Adipose tissue (tissue), 3 donors: ENCODE results near the gene ALKBH7. TPM values are rescaled to one million over a fixed set of nuclear protein-coding genes. Genes with fewer than 3 reads are reported as not detected.
"Not testable (repeated sequence)": the region's sequence is repeated elsewhere in the genome, so short reads cannot be mapped to it uniquely, and the experiment has no call there.

Experiments used
- H3K27ac ChIP-seq: one replicate; pipeline ENCODE4 v1.5.1; 2013; ENCODE audit warnings: low read depth, low read length
- WGBS, 3 donors: extraction: QIAGEN DNeasy Blood & Tissue Kit; methylation state at CpG; one replicate each; pipeline ENCODE4 v1.1.7; 2013; 5-methylcytosine and 5-hydroxymethylcytosine counted together
- polyA plus RNA-seq, 3 donors: library from polyadenylated mRNA; stranded (reverse); fragments of 200-250 nt; gene quantifications; one replicate each; pipeline ENCODE4 v1.2.3, GENCODE V29; 2013
- donor health status: healthy with polysubstance abuse.
- donor health status: Bipolar disorder and iron deficiency.
- donor health status: healthy.

ALKBH7 gene
- polyA plus RNA-seq: 10 to 100 TPM; 68.7 to 71.8 (median 70.9) TPM

DNA sequence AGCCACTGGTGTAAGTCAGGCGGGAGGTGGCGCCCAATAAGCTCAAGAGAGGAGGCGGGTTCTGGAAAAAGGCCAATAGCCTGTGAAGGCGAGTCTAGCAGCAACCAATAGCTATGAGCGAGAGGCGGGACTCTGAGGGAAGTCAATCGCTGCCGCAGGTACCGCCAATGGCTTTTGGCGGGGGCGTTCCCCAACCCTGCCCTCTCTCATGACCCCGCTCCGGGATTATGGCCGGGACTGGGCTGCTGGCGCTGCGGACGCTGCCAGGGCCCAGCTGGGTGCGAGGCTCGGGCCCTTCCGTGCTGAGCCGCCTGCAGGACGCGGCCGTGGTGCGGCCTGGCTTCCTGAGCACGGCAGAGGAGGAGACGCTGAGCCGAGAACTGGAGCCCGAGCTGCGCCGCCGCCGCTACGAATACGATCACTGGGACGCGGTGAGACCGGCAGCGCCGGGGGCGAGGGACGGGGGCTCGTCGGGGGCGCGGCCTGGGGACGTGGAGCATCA is at the start of gene ALKBH7:
TSS of gene ALKBH7 (plus strand) at position 201 of the 502 bp plus-strand sequence. CDS start at position 228, 27 bp downstream.
- WGBS, 3 donors: 0 to 1% (median 1%) methylated on average over 38 to 47 of the region's 47 CpGs
- no peak within 1 kb of the TSS for H3K27ac ChIP-seq

DNA sequence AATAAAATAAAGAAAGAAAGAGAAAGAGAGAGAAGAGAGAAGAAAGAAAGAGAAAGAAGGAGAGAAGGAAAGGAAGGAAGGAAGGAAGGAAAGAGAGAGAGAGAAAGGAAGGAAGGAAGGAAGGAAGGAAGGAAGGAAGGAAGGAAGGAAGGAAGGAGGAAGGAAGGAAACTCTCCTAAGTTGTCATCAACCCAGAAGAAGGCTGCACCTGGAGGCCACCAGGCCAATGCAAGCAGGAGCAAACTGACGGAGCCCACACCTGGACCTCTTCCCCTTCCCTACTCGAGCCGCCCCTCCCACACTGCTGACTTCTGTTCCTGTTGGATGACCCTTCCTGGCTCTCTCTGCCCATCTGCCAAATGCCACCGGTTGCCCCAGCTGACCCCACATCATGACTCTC is 47.8 kb upstream of the ALKBH7 start:
- H3K27ac ChIP-seq: no peak overlapping the region
- 50 to 69% (median 59%) methylated on average over 4 of the region's 4 CpGs for WGBS, 3 donors

GRCh38 chr19:6325614-6326013 is 47.0 kb upstream of the ALKBH7 start:
- no peak overlapping the region for H3K27ac ChIP-seq
- WGBS, 3 donors: 73 to 81% (median 75%) methylated on average over 4 of the region's 4 CpGs

DNA sequence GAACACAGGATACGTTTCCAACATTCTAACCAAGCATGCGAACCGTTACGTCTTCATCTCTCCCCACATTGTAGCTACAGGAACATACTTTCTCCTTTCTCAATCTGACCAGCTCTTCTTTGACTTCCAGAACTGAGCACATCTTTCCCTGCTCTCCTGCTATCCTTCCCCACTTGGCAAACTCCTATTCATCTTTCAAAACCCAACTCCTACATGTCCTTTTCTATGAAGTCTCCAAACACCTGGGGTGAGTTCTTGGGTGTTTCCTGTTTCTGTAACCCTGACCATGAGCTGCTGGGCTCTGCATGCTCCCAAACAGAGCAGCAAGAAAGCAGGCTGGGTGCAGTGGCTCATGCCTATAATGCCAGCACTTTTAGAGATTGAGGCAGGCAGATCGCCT is 45.8 kb upstream of the ALKBH7 start:
- 79 to 85% (median 83%) methylated on average over 5 of the region's 5 CpGs for WGBS, 3 donors
- H3K27ac ChIP-seq: no peak overlapping the region

DNA sequence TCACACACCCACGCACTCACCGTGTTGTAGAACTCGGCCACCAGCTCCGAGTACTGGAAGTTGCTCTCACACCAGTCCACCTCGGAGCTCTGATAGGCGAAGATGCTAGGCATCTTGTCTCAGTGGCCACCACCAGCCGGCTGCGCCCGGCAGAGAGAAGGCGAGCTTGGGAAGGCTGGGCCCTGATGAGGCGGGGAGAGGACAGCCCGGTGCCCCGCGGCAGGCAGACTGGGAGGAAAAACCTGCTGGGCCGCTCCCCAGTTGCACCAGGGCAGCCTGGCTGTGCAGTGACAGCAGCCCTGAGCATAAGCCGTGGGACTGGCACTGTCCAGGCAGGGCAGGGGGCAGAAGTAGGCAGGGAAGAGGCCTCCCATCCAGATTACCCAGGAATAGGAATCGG is 39.2 kb upstream of the ALKBH7 start, which contains the start of gene ACER1:
TSS of gene ACER1 (minus strand) at position 174 of the 400 bp plus-strand sequence. CDS start at position 113, 61 bp downstream.
- H3K27ac ChIP-seq: no peak within 1 kb of the TSS
- 60 to 81% (median 81%) methylated on average over 17 of the region's 17 CpGs for WGBS, 3 donors

DNA sequence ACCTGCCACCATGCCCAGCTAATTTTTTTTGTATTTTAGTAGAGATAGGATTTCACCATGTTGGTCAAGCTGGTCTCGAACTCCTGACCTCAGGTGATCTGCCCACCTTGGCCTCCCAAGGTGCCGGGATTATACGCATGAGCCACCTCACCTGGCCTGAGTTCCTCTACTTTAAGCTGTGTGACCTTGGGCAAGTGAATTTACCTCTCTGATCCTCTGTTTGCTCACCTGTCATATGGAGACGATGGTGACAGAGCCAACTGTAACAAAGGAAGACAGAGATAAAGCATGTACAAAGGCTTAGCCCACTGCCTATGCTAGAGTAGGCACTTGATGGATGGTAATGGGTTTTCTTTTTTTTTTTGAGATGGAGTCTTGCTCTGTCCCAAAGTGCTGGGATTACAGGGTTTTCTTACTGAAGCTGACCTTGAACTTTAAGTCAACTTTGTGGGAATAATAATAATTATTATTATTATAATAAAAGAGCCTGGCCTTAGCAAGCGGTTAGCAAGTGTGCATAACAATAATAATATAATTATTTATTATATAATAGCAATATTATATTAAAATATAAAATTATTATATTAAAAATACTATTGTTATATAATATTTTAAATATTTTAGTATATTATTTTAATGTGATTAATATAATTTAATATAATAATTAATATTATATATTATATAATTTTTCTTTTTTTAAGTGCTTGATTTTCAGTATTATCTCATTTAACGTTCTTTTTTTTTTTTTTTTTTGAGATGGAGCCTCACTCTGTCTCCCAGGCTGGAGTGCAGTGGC is 37.9 kb upstream of the ALKBH7 start:
- no peak overlapping the region for H3K27ac ChIP-seq
- 51 to 92% (median 92%) methylated on average over 6 of the region's 6 CpGs for WGBS, 3 donors

GRCh38 chr19:6340493-6341201 is 31.9 kb upstream of the ALKBH7 start:
- WGBS, 3 donors: 60 to 71% (median 62%) methylated on average over 14 of the region's 14 CpGs
- no peak overlapping the region for H3K27ac ChIP-seq

DNA sequence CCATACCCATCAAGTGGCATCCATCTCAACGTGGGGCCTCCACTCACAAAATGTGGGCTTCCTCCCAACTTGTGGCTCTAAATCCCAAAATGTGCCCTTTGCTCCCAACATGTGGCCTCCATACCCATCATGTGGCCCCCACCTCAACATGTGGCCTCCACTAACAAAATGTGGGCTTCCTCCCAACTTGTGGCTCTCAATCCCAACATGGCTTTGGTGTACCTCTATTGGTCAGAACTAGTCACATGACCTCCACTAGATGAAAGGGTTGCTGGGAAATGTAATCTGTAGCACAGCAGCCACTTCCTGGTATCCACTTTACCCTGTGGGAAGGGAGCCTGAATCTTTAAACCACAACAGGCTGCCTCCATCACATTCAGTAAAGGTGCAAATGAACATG is 29.1 kb upstream of the ALKBH7 start:
- 86 to 95% (median 91%) methylated on average over 1 of the region's 1 CpG for WGBS, 3 donors
- no peak overlapping the region for H3K27ac ChIP-seq

DNA sequence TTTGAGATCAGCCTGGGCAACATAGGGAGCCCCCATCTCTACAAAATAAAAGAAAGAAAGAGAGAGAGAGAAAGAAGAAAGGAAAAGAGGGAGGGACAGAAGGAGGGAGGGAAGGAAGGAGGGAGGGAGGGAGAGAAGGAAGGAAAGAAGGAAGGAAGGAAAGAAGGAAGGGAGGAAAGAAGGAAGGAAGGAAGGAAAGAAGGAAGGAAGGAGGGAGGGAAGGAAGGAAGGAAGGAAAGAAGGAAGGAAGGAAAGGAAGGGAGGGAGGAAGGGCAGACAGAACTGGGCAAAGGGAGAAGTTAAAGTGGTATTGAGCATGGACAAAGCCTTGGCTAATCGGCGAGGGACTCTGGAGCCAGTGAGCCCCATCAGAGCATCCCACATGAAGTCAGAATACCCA is 23.3 kb upstream of the ALKBH7 start:
- WGBS, 3 donors: 81 to 93% (median 85%) methylated on average over 2 of the region's 2 CpGs
- not testable (repeated sequence) for H3K27ac ChIP-seq

GRCh38 chr19:6350688-6351087 is 21.9 kb upstream of the ALKBH7 start:
- H3K27ac ChIP-seq: no peak overlapping the region
- 64 to 70% (median 67%) methylated on average over 2 of the region's 2 CpGs for WGBS, 3 donors

- WGBS, 3 donors: 82 to 100% (median 96%) methylated on average over 2 of the region's 2 CpGs
- H3K27ac ChIP-seq: no peak overlapping the region
These were observed 20.0 kb upstream of the ALKBH7 start for GRCh38 chr19:6352381-6353165.

DNA sequence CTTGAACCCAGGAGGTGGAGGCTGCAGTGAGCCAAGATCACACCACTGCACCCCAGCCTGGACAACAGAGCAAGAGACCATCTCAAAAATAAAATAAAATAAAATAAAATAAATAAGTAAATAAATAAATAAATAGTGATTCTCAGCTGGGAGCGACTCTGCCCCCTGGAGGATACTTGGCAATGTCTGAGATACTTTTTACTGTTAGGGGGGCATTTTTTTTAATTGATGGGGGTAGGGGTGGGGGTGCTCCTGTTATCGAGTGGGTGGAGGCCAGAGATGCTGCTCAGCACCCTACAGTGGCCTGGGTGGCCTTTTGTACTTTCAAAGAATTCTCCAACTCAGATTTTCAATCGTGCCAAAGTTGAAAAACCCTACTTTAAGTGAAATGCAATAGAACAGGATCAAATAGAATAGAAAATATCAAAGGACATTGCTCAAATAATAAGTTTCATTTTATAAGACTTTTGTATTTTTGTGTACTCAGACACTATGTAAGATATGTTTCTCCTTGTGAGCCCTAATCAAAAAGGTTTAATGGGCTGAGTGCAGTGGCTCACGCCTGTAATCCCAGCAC is 18.4 kb upstream of the ALKBH7 start:
- 58 to 62% (median 61%) methylated on average over 4 of the region's 4 CpGs for WGBS, 3 donors
- no peak overlapping the region for H3K27ac ChIP-seq

DNA sequence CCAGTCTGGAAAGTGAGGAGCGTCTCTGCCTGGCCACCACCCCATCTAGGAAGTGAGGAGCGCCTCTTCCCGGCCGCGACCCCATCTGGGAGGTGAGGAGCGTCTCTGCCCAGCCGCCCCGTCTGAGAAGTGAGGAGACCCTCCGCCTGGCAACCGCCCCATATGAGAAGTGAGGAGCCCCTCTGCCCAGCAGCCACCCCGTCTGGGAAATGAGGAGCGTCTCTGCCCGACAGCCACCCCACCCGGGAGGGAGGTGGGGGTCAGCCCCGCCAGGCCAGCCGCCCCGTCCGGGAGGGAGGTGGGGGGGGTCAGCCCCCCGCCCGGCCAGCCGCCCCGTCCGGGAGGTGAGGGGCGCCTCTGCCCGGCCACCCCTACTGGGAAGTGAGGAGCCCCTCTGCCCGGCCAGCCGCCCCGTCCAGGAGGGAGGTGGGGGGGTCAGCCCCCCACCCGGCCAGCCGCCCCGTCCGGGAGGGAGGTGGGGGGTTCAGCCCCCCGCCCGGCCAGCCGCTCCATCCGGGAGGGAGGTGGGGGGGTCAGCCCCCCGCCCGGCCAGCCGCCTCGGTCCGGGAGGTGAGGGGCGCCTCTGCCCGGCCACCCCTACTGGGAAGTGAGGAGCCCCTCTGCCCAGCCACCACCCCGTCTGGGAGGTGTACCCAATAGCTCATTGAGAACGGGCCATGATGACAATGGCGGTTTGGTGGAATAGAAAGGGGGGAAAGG is 17.1 kb upstream of the ALKBH7 start:
- 91 to 97% (median 93%) methylated on average over 18 to 34 of the region's 46 CpGs for WGBS, 3 donors
- not testable (repeated sequence) for H3K27ac ChIP-seq

- WGBS, 3 donors: 82 to 89% (median 85%) methylated on average over 14 of the region's 14 CpGs
- no peak overlapping the region for H3K27ac ChIP-seq
These were observed 15.4 kb upstream of the ALKBH7 start for GRCh38 chr19:6357174-6357573.

- 41 to 69% (median 56%) methylated on average over 9 of the region's 9 CpGs for WGBS, 3 donors
- H3K27ac ChIP-seq: no peak overlapping the region
These were observed 14.6 kb upstream of the ALKBH7 start for GRCh38 chr19:6358003-6358402.

DNA sequence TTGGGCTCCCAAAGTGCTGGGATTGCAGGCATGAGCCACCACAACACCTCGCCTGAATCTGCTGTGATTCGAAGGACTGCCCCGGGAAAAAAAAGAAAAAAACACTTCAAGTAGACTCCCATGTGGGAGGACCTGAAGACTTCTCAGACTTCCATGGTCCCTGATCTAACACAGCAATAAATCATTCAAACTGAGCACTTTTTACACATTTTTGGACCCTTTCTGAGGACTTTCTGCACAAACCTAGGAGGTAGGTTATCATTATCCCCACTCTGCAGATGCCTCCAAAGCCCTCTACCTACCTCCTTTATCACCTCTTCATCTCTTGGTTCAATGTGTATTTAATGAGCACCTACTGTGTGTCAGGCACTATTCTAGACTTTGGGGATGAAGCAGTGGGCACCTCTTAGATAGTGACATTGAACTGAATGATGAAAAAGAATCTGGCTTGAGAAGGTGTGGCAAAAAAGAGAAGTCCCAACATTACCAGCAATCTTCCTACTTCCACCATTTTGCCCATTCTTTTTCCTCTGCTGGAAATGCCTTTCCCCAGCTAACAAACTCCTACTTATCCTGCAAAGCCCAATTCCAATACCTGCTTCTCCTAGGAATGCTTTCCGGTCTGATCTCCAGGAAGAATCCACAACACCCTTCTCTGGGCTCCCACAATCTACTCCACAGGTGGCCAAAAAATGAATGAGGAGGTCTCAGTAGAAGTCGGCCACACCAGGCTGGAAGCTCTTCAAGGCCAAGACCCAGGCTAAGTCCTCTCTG is 12.8 kb upstream of the ALKBH7 start:
- no peak overlapping the region for H3K27ac ChIP-seq

GRCh38 chr19:6360445-6360844 is 12.1 kb upstream of the ALKBH7 start:
- H3K27ac ChIP-seq: not testable (repeated sequence)
- WGBS, 3 donors: 96 to 98% (median 97%) methylated on average over 11 to 12 of the region's 12 CpGs

More for the DNA sequence above, 12.8 kb upstream of the ALKBH7 start:
- 77 to 87% (median 87%) methylated on average over 5 of the region's 5 CpGs for WGBS, 3 donors
